ENCODE results near the gene BCAS1.
A peak's percentile ranks its signal among the peaks of the same experiment; 100 is the strongest.

The BCAS1 gene

DNA sequence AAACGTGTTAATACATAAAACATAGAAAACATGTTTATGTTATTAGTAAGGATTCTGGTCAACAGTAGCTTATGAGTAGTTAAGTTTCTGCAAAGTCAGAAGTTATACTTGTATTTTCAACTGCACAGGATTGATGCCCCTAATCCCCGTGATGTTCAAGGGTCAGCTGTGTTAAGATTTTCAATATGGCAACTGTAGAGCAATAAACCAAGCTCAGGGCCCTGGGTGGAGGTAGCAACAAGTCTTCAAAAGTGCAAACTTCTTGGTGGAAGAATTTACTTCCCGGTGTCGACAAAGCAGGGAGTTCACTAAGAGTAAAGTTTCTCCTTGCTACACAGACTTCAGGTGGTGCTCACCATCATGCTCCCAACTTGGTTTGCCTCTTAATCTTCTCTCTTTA is 4.1 kb upstream of the BCAS1 start:
- no peak for DNase-seq

DNA sequence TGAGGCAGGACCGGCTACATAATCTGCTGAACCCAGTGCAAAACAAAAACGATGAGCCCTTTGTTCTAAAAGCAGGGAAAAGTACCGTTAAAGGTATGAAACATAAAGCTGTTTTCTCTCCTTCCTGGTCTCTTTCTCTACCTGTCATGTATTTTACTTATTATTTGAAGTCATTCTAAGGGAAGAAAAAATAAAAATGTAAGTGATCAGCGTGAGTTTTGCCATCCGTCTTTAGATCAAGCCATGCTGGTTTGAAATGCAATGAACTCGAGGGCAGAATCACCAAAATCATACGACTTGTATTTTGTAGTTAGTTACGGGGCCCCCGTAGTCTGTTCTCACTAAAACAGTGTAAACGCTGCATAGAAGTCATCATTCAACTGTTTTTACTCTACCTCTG is 2.9 kb upstream of the BCAS1 start:
- DNase-seq: no peak

DNA sequence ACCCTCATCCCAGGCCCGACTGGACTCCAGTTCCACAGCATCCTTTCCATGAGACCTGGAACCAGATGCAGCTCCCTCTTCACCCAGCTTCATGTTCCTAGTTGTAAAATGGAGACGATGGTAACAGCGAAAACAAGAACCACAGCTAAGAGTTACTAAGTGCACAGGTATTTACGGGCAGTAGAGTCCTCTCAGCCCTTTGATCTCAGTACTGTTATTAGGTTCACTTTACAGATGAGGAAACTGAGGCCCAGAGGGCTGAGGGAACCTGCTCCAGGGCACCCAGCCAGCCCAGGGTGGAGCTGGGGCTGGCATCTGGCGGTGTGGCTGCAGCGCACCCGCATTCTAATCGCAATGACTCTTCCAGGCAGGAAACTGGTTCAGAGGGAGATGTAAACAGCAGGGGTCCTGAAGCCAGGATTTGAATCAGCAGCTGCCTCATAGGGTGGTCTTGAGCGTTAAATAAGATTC is 858 bp downstream of the BCAS1 start:
- DNase-seq: no peak

DNA sequence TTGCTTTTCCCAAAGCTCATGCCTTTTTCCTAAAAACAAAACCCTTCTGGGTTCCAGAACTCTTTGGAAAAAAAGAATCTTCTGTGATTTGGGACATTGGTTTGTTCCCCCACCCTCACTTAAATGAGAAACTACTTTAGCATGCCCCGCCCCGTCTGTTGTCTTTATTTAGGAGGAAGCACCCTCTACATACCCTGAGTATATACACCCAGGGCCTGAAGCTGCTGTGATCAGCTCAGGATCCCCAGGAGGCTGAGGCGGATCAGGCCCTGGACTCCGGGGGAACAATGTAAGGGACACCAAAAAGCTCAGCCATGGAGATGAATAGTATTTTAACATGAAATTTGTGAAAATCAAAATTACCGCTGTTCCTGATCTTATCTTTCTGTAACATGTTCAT is 1.4 kb downstream of the BCAS1 start:
- DNase-seq: no peak

DNA sequence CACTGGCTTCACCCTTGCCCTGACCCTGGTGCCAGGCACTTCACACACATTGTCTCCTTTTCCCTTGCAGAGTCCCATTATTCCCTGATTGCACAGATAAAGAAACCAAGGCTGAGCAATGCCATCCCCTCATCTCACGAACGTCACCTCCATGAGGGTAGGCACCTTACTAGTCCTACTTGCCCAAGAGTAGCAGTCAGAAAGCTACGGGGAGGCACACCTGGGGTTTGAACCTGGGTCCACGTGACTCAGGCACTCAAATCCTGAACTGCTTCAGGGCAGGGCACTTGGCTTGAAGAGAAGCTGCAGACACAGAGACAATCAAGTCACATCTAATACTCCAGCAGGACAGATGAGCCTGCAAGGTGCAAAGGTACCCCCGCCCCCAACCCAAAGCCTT is 1.9 kb downstream of the BCAS1 start:
- DNase-seq: no peak

DNA sequence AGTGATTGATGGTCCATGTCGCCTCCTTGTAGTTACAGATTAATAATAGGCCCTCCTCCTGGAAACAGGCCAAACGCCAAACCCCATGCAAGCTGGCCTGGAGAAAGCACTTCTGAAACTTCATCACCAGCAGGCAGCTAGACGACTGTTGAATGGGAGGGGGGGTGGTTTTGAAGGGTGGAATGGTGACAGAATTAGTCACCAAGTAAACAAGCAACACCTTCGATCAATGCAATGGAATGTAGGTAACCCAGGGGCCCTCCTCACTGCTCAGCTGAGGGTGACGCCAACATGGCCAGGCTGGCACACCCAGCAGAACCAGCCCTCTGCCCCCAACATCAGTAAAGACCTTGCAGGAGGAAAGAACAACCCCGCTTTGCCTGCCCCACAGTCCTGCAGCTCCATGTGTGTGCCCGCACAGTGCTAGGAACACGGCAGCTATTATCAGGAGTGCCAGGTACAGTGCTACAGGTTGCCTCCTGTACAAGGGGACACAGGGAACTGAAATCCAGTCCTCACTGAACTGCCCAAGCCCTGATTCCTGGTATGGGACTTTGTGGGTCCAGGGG is 2.7 kb downstream of the BCAS1 start:
- DNase-seq: peak; percentile 85

DNA sequence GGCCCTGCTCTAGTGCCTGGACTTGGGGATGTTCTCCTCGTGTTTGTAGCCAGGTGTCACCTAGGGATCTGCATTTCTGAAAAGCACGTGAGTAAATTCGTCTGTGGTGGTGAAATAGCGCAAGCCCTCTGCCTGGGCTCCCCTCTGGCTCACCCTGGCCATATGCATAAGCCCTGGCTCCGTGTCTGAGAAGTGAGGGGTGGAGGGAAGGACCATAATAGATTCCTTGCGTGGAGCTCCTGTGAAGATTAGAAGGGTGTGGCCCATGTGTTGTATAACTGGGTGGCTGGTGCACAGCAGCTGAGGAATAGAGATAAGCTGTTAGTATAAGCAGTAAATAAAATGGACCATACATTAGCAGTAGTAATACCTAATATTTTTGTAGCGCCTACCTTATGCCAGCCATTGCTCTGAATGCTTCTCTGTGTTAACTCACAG is 4.8 kb downstream of the BCAS1 start:
- DNase-seq: peak; percentile 97

DNA sequence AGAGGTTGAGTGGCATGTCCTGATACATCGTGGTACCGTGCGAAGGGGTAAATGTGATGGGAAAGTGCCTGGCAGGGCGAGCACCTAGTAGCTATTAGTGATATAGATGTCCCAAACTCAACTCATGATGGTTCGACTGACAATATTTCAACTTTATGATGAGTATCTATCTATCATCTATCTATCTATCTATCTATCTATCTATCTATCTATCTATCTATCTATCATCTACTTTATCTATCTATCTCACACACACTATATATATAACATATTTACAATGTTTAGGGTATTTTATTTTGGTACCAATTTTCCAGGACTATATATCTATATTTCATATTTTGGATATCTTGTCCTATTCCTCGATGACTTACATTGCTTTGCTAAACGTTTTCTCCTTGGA is 5.5 kb downstream of the BCAS1 start:
- no peak for DNase-seq

DNA sequence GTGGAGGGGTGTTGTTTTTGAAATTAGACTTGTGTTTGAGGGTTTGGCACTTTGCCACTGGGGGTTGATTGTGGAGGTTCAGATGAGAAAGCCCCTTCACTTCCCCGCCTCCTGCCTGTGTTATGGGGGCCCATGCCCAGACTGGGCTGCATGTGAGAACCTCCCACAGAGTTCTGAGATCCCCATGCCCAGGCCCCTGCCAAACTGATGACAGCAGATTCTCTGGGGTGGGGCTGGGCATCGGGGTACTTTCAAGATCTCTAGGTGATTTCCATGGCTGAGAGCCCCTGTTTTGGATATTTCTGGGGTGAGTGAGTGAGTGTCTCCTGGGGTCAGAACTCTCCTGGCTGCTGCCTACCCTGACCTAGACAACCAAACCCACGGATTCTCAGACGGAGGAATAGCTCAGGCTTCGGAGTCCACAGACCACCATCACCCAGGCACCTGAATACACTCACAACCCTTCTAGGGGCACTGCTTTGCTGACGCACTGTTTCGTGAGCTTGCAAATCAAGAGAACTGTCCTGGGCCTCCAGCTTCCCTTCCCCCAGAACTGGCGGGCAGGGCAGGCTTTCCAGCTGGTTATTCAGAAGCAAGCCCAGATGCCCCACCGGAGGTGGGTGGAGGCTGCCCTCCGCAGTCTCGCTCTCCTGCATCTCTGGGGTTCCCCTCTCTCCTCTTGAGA is 6.3 kb downstream of the BCAS1 start:
- peak; percentile 57 for DNase-seq

DNA sequence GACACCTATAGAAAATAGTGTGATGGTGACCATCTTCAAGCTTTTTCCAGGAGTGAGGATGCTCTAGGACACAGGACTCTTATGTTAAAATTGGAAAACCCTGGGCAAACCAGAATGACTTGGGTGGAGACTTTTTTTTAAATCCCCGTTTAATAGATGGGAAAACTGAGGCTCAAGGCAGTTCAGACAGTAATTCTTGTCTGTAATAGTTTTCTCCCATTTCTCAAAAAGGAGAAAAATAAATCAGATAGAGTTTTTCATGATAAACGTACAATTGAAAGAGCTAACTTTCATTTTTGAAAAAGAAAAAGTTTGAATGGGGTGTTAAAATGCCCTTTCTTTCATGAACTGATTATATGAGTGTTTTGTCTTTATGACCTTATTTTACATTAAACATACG is 6.8 kb downstream of the BCAS1 start:
- DNase-seq: no peak

DNA sequence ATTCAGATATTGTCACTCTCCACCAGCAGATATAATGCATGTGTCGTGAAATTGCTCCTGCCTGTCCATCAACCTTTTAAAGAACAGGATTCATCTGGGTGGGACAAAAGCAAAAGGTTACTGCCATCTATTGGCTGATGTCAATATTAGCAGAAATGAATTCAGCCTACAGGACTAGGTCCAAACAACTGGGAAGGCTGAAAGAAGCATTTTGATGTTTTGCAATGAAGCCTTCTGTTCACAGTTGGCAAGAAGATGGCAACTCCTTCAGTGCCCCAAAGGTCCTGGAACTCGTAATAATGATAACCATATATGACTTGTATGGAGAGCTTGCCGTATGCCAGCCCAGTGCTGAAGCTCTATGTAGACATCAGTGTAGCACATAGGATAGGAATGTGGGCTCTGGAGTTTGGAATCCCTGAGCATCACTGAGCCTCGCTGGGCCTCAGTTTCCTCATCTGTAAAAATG is 7.5 kb downstream of the BCAS1 start:
- peak; percentile 86 for DNase-seq

DNA sequence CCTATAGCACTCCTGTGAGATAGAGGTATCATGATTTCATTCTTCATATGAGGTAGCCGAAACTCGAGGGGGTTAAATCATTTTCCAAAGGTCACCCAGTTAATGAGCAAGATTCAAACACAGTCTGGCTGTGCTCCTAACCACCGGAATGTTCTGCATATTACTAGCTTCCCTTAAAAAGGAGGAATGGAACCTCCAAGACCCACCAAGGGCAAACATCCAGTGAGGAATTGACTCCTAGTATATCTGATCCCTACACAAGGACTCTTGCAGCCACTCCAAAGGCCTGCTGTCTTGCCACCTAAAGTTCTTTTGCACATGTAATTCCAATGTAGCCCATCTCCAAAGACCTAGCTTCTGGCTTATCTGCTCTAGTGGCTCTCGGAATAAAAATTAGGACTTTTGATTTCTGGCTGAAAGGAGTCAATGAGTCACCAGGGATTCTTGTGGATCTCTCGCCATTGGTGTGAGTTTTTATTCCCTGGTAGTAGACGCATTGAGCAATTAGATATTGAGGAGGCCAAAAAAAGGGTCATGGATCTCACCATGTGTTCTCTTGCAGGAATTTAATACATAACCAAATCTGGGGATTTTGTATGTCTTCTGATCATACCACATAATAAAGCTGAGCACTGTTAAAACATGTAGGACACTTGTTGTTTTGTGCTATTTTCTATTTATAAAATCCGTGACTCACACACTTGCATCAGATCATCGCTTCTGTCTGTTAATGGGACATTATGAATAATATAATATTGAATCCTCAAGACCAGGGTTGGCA is 9.1 kb downstream of the BCAS1 start:
- no peak for DNase-seq

DNA sequence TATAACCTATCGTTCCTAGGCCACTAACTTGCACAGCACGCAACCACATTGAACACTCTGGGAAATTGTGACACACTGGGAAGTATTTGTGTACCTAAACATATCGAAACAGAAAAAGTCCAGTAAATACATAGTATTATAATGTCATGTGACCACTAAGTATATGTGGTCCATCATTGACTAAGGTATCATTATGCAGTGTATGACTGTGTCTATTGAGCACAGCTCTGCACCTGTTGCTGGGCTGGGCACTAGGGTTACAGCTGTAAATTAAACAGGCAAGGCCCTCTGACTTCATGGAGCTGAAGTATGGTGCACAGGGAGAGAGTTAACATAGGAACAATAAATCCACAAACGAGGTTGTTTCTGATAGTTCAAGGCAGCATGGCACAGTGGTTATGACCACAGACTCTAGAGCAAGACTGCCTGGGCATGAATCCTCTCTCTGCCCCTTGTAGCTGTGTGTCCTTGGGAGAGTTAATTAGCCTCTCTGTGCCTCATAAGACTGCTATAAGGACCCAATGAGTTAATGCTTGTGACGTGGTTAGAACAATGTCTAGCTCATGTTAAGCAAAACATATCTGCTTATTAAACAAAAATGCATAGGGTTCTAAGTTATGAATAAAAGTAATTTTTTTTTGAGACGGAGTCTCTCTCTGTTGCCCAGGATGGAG is 10.6 kb downstream of the BCAS1 start:
- no peak for DNase-seq

DNA sequence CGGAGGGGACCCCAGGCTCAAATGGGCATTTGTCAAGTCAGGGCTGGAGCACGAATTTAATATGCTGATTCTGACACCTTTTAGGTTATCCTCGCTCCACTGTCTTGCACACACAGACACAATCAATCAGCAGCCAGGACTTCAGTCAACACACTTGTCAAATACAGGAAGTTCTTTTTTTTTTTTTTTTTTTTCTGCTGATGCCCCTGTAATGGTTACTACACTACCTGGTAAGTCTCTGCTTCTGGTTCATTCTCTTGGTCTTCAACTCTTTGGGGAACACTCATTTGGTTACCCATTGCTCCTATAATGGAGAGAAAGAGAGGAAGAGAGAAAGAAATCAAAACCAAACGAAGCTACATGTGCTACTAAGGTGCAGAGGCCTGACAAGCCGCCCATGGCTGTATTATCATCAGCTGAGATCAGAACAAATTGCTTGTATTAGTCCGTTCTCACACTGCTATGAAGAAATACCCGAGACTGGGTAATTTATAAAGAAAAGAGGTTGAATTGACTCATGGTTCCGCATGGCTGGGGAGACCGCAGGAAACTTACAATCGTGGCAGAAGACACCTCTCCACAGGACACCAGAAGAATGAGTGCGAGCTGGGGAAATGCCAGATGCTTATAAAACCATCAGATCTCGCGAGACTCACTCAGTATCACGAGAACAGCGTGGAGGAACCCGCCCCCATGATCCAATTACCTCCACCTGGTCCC is 11.8 kb downstream of the BCAS1 start:
- peak; percentile 41 for DNase-seq

DNA sequence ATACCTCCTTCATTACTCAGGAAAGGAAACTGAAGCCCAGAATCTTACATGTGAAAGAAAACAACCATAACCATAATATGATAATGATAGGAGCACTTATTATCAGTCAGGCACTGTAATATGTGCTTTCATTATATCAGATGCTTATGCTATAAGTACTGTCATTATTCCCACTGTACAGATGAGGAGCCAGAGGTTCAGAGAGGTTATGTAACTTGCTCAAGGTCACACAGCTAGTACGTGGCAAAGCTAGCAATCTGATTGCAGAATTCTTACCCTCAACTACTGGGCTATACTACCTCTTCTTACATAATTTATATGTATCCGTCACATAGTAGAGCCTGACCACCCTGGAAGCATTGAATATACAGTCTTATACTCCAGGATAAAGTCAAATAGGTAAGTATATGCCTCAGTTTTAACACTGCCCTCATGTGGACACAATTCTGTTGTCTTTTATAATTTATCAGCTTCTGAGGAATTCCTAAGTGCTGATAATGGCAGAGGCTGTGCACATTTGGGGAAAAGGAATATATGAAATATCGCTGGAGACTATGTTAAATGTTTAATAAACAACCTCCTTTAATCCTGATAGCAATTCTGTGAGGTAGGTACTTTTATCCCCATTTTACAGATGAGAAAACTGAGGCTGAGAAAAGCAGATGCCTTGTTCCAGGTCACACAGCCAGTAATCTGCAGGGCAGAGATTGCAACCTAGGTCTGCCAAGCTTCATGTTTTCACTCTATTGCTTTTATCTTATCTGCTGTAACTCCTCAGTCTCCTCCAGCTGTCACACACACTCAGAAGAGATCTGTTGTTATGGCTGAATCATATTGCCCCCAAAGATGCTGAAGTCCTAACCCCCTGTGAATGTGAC is 13.4 kb downstream of the BCAS1 start:
- DNase-seq: no peak

DNA sequence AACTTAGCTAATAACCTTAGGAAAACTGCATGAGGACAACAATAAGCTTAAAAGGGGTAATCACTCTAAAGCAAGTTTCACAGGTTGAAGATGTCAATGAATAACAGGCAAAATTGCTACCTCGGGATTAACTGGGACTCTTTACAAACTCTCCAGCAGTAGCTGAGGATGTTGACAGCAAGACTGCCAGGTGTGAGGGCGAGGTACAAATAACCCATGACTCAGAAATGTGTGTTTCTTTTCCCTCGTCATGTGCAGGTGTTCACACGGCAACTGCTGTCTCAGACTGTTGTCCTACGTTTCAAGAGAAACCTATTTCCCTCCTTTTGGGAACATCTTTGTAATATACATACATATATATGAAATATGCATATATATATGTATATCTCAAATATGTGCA is 15.9 kb downstream of the BCAS1 start:
- no peak for DNase-seq

DNA sequence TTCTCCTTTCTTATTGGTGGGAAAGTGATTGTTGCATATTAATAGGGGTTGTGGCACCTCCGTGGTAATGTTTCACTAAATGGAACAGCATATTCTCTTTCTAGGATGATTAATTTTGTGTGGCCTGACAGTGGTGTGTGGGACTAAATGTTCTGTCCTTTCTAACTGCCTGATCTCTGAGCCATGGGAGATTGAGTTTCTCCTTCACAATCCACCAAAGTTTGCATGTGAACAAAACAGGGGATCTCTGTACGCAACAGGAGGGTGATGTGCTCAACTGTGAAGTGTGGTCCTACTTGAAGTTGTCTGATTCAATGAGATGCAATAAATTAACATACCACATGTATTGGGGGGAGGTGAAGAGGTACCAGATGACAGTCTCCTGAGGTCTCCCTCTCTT is 19.3 kb downstream of the BCAS1 start:
- no peak for DNase-seq

DNA sequence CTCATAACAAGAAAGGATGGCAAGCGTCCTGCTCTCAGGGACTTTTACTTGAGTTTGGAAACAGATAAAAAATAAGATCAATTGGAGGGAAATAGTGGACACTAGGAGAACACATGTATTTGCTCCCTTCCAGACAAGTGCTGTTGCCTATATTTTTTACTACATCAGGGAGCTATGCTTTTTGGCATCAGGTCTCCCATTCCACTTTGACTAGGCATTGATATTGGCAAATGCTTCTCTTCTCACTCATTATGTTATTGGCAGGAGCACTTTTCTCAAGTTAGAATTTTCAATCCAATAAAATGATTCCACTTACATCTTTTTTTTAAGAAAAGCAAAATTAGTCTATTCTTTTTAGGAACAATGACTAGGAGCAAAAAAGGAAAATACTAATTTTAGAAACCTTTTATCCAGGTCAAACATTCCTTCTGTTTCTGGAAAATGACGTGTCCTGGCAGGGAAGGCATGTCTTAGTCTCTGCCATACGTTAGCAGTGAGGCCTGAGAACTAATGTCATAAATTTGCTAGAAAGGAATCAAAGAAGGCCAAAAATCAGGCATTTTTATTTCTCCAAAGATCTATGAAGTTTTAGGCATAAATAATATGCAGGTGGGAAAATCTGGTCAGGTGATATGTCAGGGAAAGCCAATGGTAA is 21.4 kb downstream of the BCAS1 start:
- DNase-seq: no peak

DNA sequence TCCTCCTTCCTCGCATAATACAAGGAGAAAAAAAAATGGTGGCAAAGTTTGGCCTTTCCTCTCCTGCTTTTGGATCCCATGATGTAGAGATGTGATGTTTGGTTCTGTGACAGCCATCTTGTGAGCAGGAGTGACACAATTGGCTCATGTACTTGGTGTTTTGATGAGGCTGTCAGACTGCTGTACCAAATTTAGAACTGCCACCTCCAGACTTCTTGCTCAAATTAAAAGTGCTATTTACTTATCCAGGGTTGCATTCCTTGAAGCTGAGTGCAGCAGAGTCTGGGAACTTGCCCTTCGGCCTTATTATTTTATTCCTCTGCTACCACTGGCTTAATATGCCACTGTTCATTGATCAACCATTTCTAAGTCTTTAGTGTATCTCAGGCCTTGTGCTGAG is 21.9 kb downstream of the BCAS1 start:
- no peak for DNase-seq

DNA sequence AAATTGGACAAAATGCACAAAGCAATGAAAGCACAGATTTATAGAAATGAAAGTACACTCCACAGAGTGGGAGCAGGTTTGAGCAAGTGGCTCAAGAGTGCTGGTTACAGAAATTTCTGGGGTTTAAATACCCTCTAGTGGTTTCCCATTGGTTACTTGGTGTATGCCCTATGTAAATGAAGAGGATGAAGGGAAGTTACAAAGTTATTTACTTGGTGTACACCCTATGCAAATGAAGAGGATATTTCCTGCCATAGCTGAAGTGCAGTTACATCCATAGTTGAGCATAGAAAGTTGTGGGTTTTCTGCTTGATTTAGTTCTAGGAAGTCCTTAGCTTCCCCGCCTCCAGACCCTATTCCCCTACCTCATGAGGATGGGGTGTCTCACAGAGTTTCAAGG is 22.7 kb downstream of the BCAS1 start:
- no peak for DNase-seq

DNA sequence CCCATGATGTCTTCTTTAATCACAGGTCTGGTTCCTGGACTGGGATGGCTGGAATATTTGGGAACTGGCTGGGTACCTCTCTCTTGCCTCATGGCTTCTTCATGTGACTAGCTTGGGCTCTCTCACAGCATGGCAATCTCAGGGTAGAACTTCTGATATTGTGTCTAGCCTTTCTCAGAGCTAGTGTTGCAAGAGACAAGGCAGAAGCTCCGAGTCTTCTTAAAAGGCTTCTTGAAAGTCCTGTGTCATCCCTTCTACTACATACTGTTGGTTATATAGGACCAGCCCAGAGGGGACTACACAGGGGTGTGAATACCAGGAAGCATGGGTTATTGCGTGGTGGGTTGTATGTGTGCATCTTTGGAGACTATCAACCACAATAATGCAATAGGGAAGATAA is 23.3 kb downstream of the BCAS1 start:
- DNase-seq: peak; percentile 43
